DND-41 (cell line): ENCODE results near the gene CDH12.

Source experiments
- ATAC-seq: fragments of 200-7000 bp; cut with Tn5 transposase; 3 replicates; pipeline ENCODE4 v1.9.1; 2021; ENCODE audit warnings: low read depth; ENCODE audit not compliant: insufficient read depth
- DNase-seq: peaks from one replicate; pipeline ENCODE4 v3.0.0-alpha.2; 2020
- H2AFZ ChIP-seq: 2 replicates; pipeline ENCODE4 v1.6.0; 2012; ENCODE audit warnings: low read depth, low read length
- H3K27ac ChIP-seq: 2 replicates; pipeline ENCODE4 v1.5.1; 2012; ENCODE audit warnings: low read length, inconsistent platforms
- H3K27me3 ChIP-seq: fragments of 200-600 bp; sonication (generic); 2 replicates; pipeline ENCODE4 v1.6.0; 2012; ENCODE audit warnings: low read length, mild to moderate bottlenecking, inconsistent platforms; ENCODE audit not compliant: insufficient read depth, poor library complexity
- H3K36me3 ChIP-seq: 2 replicates; pipeline ENCODE4 v1.5.1; 2012; ENCODE audit warnings: low read length, inconsistent platforms; ENCODE audit not compliant: insufficient read depth
- H3K4me1 ChIP-seq: 2 replicates; pipeline ENCODE4 v1.5.1; 2012; ENCODE audit warnings: mild to moderate bottlenecking, low read length; ENCODE audit not compliant: insufficient read depth
- H3K4me2 ChIP-seq: 2 replicates; pipeline ENCODE4 v1.6.0; 2012; ENCODE audit warnings: mild to moderate bottlenecking, moderate library complexity, low read length, inconsistent platforms; ENCODE audit not compliant: insufficient read depth
- H3K4me3 ChIP-seq, 2 experiments: fragments of 200-600 bp in 1 of 2; shearing (Covaris generic) in 1 of 2; 2 replicates each; pipeline ENCODE4 v1.5.1; 2012 to 2016; ENCODE audit warnings: inconsistent platforms in 2 of 2, low read length in 2 of 2, mild to moderate bottlenecking in 2 of 2, low read depth in 1 of 2, moderate library complexity in 1 of 2
- H3K79me2 ChIP-seq: 2 replicates; pipeline ENCODE4 v1.6.0; 2012; ENCODE audit warnings: low read length, inconsistent platforms; ENCODE audit not compliant: insufficient read depth
- H3K9ac ChIP-seq: 2 replicates; pipeline ENCODE4 v1.6.0; 2012; ENCODE audit warnings: low read depth, mild to moderate bottlenecking, inconsistent platforms, low read length, moderate library complexity
- H3K9me3 ChIP-seq: 2 replicates; pipeline ENCODE4 v1.5.1; 2012; ENCODE audit warnings: low read length, moderate library complexity, mild to moderate bottlenecking, inconsistent platforms; ENCODE audit not compliant: insufficient read depth, severe bottlenecking
- H4K20me1 ChIP-seq: 2 replicates; pipeline ENCODE4 v1.6.0; 2012; ENCODE audit warnings: low read length; ENCODE audit not compliant: insufficient read depth
- EZH2 ChIP-seq: IDR thresholded peaks from 3 replicates; pipeline ENCODE4 v1.6.1; 2012; ENCODE audit warnings: borderline replicate concordance, low read depth, mild to moderate bottlenecking, moderate library complexity, low read length, inconsistent platforms; ENCODE audit not compliant: severe bottlenecking
- TF ChIP-seq, protein P1 (sequence below): IDR thresholded peaks from 2 replicates; pipeline ENCODE4 v1.5.1; 2012; ENCODE audit warnings: borderline replicate concordance, low read length, moderate library complexity, mild to moderate bottlenecking; ENCODE audit not compliant: poor library complexity, severe bottlenecking; ENCODE audit errors: extremely low read depth

The CDH12 gene

DNA sequence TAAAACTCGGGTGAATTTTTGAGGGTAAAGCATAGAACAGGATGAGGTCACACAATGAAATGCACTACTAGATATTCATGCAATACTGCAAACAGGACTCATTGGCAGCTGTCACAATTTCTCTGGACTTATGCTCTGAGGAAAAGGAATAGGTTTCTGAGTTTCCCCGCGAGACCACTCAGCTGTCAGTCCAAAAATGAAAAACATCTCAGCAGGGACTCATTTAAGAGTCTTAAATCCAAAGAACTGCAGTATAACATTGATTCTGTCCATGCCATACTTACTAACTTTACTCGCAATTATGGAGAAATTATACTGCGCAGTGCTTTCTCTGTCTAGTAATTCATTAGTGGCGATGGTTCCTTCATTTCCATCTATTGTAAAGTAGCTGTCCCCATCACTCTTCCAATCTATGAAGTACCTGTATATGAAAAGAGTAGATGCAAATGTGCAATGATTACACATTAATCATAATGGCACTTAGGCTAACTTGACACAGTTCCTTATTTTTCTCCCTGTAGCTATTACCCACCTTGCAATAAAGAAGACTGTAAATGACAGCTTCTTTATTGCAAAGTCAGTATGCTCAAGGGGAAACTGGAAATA is 1070.0 kb downstream of the CDH12 start:
- H3K27ac ChIP-seq: no peak overlapping the region
- ATAC-seq: no peak

DNA sequence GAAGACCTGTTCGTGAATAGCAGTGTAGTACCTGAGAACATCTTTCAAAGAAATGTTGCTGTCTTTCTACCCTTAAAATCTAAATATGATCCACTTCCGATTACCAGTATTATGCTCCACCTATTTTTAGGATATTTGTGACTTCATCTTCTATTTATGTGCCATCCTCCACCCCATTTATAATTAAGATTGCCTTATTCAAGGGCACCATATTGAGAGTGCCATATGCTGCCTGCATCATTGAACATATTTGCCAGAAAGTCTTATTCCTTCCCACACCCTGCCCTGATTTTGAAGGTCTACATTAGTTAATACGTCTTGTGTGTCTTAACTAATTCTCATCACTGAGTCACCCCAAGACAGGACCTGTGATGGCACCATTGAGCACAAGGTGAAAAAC is 1076.7 kb downstream of the CDH12 start:
- DNase-seq: no peak

More for the DNA sequence above, 1070.0 kb downstream of the CDH12 start:
- no peak overlapping the region for H2AFZ ChIP-seq
- H3K79me2 ChIP-seq: no peaks in the 10 kb centered on the region
- no peaks in the 10 kb centered on the region for H3K36me3 ChIP-seq
- H3K4me2 ChIP-seq: no peak overlapping the region
- H3K27me3 ChIP-seq: no peaks in the 10 kb centered on the region
- no peaks in the 10 kb centered on the region for H3K4me1 ChIP-seq
- TF ChIP-seq EZH2: no peak
- TF ChIP-seq, protein P1, sequence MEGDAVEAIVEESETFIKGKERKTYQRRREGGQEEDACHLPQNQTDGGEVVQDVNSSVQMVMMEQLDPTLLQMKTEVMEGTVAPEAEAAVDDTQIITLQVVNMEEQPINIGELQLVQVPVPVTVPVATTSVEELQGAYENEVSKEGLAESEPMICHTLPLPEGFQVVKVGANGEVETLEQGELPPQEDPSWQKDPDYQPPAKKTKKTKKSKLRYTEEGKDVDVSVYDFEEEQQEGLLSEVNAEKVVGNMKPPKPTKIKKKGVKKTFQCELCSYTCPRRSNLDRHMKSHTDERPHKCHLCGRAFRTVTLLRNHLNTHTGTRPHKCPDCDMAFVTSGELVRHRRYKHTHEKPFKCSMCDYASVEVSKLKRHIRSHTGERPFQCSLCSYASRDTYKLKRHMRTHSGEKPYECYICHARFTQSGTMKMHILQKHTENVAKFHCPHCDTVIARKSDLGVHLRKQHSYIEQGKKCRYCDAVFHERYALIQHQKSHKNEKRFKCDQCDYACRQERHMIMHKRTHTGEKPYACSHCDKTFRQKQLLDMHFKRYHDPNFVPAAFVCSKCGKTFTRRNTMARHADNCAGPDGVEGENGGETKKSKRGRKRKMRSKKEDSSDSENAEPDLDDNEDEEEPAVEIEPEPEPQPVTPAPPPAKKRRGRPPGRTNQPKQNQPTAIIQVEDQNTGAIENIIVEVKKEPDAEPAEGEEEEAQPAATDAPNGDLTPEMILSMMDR: no peak
- no peak for DNase-seq
- no peaks in the 10 kb centered on the region for H3K9me3 ChIP-seq
- H3K9ac ChIP-seq: no peak overlapping the region
- H4K20me1 ChIP-seq: no peaks in the 10 kb centered on the region
- no peak overlapping the region for H3K4me3 ChIP-seq

DNA sequence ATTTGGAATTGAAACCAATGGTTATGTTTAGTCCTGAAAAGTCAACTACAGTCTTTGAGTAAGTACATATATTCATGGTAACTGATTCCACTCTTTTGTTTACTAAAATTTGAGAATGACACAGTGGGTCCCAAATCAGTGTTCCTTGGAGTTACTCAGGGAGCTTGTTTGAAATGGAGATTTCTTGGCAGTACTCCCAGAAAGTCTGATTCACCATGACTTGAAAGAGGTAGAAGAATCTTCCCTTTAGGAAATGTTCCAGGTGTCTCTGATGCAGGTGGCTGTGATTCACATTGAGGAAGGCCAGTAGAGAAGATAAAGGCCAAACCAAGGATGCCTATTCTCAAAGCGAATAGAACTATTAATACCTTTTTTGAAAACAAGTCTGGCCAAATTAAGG is 1078.3 kb downstream of the CDH12 start:
- Histone ChIP-seq H3K27ac (no peak overlapping the region), H3K79me2 (no peaks in the 10 kb centered on the region), H2AFZ (no peak overlapping the region), H3K4me2 (no peak overlapping the region), H3K36me3 (no peaks in the 10 kb centered on the region), H4K20me1 (no peaks in the 10 kb centered on the region), H3K4me3 (no peak overlapping the region), H3K27me3 (no peaks in the 10 kb centered on the region), H3K4me1 (no peaks in the 10 kb centered on the region), H3K9ac (no peak overlapping the region), H3K9me3 (no peaks in the 10 kb centered on the region)
- DNase-seq (no peak), ATAC-seq (no peak)
- TF ChIP-seq, protein P1: no peak

More for the DNA sequence above, 1076.7 kb downstream of the CDH12 start:
- Histone ChIP-seq H3K36me3 (no peaks in the 10 kb centered on the region), H3K27me3 (no peaks in the 10 kb centered on the region), H4K20me1 (no peaks in the 10 kb centered on the region), H3K27ac (no peak overlapping the region), H3K4me3 (no peak overlapping the region), H3K9me3 (no peaks in the 10 kb centered on the region), H3K79me2 (no peaks in the 10 kb centered on the region), H3K9ac (no peak overlapping the region), H3K4me2 (no peak overlapping the region), H2AFZ (no peak overlapping the region), H3K4me1 (no peaks in the 10 kb centered on the region)
- no peak for ATAC-seq
- TF ChIP-seq EZH2: no peak

DNA sequence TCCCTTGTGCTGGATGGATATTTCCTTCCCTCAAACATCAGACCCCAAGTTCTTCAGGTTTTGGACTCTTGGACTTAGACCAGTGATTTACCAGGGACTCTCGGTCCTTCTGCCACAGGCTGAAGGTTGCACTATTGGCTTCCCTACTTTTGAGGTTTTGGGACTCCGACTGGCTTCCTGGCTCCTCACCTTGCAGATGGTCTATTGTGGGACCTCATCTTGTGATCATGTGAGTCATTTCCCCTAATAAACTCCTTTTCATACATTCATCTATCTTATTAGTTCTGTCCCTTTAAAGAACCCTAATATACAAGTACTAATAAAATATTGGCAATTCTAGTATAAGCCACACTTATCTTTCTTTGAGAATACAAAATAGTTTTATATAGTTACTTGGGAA is 1078.9 kb downstream of the CDH12 start:
- no peak overlapping the region for H3K4me2 ChIP-seq
- H2AFZ ChIP-seq: no peak overlapping the region
- H3K79me2 ChIP-seq: no peaks in the 10 kb centered on the region
- no peaks in the 10 kb centered on the region for H3K36me3 ChIP-seq
- H3K27ac ChIP-seq: no peak overlapping the region
- H3K4me3 ChIP-seq: no peak overlapping the region
- TF ChIP-seq EZH2: no peak
- TF ChIP-seq, protein P1: no peak
- no peak for DNase-seq
- H3K4me1 ChIP-seq: no peaks in the 10 kb centered on the region
- no peak overlapping the region for H3K9ac ChIP-seq
- H3K27me3 ChIP-seq: no peaks in the 10 kb centered on the region
- ATAC-seq: no peak
- H4K20me1 ChIP-seq: no peaks in the 10 kb centered on the region
- no peaks in the 10 kb centered on the region for H3K9me3 ChIP-seq
